Fibroblast of peridontal ligament (primary cell): ENCODE measurements around the gene E2F2.
"Not testable (repeated sequence)": the region's sequence is repeated elsewhere in the genome, so short reads cannot be mapped to it uniquely, and the experiment has no call there.

Experiments used
- DNase-seq: peaks from one replicate; pipeline ENCODE4 v3.0.0-alpha.2; 2010; ENCODE audit errors: extremely low read depth

Gene E2F2

DNA sequence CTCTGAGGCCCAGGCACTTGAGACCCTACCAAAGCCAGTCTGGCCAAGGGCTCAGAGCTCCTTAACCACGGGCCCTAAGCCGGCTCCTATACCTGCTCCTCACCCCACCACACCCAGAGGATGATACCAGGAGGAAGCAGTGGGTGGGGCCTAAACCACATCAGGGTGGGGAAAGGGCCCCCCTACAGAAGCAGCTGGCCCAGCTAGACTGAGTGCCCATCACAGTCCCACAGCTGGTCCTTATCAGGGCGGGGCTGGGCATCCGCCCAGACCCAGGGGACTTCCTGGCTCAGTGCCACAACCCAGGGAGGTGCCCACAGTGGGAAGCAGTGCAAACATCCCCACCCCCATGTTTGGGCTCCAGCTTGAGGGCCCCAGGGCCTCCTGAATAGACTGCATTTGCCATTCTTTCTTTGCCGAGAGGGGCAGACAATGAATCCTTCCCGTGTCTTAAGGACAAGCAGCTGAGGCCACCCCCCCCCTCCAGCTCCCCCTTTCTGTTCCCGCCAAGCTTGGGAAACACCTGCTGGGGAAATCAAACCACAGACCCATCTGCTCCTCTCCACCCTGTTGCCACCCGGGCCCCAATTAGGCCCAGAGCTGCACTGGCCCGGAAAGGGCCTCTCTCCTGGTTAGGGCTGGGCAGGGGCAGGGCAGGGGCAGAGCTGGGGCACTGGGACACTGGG, 6.2 kb downstream of the E2F2 start:
- DNase-seq: no peak

DNA sequence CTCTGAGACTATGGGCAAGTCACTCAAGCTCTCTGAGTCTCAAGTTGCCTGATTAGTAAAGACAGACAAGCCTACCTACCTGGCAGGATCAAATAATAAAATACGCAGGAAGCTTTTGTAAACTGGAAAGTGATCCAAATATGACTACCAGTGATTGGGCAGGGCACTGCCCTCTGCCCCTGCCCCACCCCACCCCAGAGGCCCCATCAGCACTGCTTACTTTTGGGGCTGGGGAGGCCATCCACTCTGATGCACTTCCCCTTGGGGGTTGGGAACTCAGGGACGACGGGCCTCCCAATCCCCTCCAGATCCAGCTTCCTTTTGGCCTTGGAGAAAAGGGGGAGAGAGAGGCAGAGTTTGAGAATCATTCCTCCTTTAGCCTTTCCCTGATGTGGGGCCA, 6.9 kb downstream of the E2F2 start:
- DNase-seq: no peak

DNA sequence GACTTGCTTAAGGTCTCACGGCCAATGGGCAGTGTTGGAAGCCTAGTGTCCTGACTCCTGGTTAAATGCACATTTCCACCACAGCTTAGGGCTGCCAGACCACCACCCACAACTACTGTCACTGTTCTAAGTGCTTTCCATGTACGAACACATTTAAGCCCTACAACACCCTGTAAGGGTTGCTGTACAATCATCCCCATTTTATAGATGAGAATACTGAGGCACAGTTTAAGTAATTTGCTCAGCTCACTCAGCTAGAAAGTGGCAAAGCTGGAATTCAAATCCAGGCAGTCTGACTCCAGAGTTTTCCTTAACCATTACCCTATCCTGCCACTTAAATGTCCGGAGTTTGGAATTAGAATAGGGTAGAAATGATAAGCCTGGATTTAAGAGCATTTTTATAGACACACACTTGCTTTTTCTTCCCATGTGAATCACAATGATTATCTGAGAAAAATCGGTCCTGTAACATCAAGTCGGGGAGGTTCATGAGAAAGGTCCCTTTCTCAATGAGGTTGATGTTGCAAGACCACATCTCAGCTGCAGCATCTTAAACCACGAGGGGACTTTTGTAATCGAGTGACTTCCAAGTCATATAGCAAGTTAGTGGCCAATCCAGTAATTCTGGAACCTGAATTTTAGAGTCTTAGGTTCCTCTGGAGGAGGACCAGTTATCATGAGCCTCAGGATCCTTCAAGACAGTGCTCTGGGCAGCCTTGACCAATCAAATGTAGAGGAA, 8.6 kb downstream of the E2F2 start:
- DNase-seq: no peak

DNA sequence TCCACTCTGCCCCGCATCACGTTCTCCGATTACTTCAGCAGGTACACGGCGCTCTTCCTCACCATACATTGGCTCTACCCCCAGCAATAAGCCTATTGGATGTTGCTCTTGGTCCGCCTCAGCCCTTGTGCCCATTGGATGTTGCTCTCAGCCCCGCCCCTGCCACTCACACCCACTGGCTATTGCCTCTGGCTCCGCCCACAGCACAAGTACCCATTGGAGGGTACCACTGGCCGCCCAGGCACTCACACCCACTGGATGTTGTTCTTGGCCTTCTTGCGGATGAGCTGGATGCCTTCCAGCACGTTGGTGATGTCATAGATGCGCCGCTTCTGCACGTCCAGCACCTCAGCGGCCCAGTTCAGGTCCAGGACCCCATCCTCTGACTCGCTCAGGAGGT, 9.4 kb downstream of the E2F2 start:
- no peak for DNase-seq

DNA sequence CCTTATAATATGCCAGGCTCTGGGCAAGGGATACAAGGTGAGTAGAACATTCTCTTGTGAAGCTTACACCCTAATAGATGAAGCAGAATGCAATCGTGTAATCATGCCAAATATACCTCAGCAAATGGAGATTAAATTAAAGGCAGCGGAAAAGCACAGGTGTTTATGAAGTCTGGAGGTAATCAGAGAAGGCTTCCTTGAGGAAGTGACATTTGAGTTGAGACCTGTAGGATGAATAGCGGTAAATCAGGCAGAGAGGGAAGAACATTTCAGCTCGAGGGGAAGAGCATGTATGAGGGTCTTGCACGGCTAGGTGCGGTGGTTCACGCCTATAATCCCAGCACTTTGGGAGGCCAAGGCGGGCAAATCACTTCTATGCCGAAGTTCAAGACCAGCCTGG, 13.5 kb downstream of the E2F2 start:
- DNase-seq: no peak

DNA sequence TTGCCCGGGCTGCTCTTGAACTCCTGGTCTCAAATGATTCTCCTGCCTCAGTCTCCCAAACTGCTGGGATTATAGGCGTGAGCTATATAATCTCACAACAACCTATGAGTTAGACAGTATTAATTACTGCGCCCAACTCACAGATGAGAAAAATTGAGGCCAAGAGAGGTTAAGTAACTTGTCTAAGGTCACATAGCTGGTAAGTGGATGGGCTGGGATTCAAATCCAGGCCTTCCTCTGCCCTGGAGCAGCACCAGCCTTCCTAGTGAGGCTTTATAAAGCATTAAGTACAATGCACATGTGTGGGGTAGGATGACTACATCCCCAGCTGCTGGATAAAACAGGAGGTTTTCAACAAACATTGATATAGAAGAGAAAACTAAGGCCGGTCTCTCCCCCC, 15.1 kb downstream of the E2F2 start:
- DNase-seq: no peak

DNA sequence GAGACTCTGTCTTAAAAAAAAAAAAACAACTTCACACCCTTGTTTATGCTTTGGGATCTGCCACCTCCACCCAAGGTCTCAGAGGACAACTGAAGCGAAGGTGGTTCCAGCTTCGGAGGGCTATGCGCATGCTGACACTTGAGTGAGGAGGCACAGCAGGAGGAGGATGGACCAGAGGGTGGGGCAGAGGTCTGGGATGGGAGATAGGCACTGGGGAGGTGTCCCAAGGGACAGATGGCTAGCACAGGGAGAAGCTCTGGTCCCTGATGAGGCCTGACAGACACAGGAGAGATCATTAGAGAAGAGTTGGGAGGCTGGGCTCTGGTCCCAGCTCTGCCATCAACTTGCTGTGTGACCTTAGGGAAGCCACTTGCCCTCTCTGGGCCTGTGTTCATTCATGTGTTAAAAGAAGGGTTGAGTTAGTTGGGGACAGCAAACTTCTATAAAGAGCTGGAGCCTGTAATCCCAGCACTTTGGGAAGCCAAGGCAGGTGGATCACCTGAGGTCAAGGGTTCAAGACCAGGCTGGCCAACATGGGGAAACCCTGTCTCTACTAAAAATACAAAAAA, 16.8 kb downstream of the E2F2 start:
- no peak for DNase-seq

DNA sequence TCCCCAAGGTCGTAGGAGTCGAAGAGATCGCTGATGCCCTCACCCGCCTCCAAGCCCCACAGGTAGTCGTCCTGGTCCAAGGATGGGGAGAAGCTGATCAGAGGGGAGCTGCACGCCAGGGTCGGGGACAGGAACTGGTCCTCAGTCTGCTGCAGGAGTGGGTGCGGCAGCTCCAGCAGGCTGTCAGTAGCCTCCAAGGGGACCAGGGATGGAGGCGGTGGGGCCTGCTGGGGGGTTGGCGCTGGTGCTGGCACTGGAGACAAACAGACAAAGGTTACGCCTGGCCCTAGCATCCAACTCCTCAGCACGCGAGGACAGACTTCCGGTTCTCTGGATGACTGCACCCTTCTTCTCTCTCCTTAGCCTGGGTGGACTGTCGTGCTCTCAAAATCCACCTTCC, 21.1 kb downstream of the E2F2 start:
- DNase-seq: no peak

DNA sequence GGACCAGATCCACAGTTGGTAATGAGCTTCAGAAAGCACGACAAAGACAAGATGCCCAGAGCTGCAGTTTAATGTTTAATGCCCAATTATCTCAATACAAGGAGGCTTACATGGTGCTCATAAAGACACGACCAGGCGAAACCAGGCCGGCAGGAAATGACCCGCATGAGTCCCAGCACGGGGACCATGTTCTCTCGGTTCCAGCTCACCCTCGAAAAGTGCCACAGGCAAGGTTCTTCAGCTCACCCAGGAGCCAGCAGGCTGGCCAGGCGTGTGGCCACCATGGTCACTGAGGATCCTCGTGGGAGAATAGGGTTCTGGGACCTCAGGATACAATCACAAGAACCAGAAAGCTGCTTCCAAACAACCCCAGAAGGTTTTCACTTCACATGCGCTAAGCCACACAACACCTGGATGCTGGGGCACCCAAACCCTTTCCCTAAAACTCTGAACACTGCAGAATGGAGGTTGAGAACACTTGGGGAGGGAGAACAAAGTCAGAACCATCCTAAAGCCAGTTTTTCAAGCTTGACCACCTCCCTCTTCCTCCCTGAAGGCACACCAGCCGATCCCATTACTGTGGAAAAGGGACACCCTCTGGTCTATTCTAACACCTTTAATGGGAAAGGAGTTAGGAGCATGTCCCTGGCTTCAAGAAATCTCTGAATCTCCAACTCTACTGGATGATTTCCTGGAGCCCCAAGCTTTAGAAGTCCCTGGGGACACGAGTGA, 24.5 kb downstream of the E2F2 start:
- DNase-seq: no peak

DNA sequence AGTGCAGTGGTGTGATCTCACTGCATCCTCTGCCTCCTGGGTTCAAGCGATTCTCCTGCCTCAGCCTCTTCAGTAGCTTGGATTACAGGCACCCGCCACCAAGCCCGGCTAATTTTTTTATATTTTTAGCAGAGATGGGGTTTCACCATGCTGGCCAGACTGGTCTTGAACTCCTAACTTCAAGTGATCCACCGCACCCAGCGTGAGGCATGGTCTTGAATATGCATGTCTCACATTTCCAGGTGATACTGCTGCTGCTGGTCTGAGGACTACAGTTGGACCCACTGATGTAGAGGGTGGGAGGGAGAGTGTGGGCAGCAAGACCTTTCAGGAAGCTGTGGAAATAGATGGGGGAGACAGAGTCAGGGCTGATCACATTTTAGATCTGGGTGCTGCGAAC, 25.2 kb downstream of the E2F2 start:
- no peak for DNase-seq

DNA sequence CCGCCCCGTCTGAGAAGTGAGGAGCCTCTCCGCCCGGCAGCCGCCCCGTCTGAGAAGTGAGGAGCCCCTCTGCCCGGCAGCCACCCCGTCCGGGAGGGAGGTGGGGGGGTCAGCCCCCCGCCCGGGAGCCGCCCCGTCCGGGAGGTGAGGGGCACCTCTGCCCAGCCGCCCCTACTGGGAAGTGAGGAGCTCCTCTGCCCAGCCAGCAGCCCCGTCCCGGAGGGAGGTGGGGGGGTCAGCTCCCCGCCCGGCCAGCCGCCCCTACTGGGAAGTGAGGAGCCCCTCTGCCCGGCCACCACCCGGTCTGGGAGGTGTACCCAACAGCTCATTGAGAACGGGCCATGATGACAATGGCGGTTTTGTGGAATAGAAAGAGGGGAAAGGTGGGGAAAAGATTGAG, 26.9 kb downstream of the E2F2 start:
- DNase-seq: not testable (repeated sequence)

DNA sequence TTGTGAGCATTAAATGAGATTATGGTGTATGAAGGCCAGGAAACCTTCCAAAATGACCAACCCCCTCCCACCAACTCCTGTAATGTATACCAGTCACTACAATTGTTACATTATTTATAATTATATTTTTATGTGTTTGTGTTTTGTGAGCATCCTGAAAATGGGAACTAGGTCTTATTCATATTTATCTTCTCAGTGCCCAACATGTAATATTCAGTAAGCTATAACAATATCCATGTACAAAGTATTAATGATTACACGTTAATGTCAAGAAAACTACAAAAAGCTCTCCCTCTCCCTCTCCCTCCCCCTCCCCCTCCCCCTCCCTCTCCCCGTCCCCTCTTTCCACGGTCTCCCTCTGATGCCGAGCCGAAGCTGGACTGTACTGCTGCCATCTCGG, 28.1 kb downstream of the E2F2 start:
- no peak for DNase-seq

DNA sequence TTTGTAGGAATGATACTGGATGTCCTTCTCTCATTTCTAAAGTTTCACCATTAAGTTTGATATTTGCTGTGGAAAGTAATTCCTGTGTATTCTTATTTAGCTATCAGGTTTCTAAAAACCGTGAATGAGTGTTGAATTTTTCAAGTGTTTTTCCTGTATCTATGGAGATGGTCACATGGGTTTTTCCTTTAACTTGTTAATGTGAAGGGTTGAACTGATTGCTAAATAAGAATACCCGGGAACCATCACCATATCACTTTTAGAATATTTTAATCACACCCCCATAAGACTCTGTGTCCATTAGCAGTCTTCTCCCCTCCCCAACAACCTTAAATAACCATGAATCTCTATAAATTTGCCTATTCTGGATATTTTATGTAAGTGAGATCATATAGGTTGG, 30.6 kb downstream of the E2F2 start:
- peak; percentile 14 for DNase-seq

DNA sequence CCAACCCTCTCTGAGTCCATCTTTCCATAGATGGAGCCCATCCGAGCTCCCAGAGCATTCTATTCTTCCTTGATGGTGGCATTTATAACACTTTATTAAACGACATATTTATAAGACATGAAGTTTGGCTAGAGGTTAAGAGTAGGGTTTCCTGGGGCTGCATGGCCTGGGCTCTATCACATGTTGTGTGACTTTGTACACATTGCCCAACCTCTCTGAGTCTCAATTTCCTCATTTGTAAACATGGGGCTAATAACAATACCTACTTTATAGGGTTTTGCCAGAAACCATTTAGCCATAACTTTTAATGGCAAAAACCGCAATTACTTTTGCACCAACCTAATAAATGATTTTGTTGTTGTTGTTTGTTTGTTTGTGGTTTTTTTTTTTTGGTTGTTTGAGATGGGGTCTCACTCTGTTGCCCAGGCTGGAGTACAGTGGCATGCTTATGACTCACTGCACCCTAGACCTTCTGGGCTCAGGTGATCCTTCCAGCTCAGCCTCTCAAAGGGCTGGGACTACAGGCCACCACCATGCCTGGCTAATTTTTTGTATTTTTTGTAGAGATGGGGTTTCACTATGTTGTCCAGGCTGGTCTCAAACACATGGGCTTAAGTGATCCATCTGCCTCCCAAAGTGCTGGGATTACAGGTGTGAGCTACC, 33.1 kb downstream of the E2F2 start:
- no peak for DNase-seq

DNA sequence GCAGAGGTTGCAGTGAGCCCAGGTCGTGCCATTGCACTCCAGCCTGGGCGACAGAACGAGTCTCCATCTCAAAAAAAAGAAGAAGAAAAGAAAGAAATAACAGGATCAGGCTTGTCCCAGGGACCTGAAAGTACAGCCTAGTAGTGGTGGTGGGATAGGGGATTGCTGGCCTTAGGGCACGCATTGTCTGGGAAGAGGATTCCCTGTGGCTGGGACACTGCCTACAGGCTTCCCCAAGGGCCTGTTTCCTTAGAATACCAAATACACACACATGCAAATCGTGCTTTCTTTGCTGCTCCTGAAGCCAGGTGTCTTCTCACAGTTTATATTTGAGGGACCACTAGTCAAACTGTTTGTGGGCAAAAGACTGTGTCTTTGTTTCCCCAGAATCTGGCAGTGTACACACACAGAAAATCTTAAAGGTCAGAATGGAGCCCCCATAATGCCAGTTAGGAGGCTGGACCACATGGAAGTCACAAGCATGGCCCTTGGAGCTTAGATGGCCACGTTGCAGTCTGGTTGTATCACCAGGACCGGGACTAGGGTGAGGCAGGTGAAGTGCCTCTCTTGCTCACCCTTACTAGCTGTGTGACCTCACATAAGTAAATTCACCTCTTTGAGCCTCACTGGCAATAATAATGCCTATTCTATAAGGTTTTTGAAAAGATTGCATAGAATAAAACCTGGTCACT, 34.4 kb downstream of the E2F2 start:
- DNase-seq: no peak

DNA sequence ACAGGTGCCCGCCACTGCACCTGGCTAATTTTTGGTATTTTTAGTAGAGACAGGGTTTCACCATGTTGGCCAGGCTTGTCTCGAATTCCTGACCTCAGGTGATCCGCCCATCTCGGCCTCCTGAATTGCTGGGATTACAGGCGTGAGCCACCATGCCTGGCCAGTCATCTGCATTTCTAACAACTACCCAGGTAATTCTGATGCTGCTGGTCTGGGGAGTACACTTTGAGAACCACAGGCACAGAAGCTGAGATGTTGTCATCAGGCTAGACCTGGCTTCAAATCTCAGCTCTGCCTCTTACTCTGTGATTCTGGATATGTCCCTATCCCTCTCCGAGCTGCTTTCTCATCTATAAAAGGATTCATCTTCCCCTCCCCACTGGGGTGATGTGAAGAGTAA, 36.2 kb downstream of the E2F2 start:
- DNase-seq: not testable (repeated sequence)

DNA sequence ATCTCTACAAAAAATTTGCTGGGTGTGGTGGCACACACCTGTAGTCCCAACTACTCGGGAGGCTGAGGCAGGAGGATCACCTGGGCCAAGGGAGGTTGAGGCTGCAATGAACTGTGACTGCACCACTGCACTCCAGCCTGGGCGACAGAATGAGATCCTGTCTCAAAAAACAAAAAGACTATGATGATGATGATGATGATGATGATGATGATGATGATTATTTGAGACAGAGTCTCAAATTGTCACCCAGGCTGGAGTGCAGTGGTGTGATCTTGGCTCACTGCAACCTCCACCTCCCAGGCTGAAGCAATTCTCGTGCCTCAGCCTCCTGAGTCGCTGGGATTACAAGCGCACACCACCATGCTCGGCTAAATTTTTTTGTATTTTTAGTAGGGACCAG, 38.3 kb downstream of the E2F2 start:
- not testable (repeated sequence) for DNase-seq

DNA sequence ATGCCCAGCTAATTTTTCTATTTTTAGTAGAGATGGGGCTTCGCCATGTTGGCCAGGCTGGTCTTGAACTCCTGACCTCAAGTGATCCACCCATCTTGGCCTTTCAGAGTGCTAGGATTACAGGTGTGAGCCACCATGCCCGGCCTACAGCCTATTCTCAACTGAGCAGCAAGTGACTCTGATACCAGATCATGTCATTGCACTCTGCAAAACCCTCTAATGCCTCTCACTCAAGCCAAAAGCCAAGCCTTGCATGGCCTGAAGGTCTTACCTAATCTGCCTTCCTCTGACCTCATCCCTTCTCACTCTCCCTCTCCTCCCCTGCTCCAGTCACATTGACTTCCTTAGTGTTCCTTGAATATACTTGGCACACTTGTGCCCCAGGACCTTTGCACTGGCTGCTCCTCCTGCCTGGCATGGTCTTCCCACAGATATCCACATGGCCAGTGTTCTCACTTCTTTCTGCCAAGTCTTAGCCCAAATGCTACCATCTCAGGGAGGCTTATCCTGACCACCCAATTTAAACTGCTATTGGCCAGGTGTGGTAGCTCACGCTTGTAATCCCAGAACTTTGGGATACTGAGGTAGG, 38.8 kb downstream of the E2F2 start:
- no peak for DNase-seq

DNA sequence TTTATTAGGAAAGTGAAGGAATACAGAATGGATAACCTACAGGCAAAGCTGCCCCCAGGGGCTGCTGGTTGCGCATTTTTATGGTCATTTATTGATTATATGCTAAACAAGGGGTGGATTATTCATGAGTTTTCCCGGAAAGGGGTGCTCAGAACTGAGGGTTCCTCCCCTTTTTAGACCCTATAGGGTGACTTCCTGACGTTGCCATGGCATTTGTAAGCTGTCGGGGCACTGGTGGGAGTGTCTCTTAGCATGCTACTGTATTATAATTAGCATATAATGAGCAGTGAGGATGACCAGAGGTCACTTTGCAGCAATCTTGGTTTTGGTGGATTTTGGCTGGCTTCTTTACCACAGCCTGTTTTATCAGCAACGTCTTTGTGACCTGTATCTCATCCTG, 41.2 kb downstream of the E2F2 start:
- DNase-seq: no peak

DNA sequence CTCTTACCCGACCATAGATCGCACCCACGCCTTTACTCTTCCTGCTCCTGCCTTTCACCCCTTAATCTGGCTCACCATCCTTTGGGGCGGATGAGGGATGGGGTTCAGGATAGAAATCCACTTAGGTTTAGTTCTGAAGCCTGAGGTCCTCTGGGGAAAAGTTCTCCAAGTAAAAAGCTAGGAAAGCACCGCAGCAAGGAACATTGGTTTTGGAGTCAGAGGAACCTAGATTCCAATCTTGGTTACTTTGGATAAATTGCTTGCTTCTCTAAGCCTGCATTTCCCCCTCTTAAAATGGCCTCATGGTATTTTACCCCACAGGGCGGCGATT, 46.1 kb downstream of the E2F2 start:
- DNase-seq: no peak

DNA sequence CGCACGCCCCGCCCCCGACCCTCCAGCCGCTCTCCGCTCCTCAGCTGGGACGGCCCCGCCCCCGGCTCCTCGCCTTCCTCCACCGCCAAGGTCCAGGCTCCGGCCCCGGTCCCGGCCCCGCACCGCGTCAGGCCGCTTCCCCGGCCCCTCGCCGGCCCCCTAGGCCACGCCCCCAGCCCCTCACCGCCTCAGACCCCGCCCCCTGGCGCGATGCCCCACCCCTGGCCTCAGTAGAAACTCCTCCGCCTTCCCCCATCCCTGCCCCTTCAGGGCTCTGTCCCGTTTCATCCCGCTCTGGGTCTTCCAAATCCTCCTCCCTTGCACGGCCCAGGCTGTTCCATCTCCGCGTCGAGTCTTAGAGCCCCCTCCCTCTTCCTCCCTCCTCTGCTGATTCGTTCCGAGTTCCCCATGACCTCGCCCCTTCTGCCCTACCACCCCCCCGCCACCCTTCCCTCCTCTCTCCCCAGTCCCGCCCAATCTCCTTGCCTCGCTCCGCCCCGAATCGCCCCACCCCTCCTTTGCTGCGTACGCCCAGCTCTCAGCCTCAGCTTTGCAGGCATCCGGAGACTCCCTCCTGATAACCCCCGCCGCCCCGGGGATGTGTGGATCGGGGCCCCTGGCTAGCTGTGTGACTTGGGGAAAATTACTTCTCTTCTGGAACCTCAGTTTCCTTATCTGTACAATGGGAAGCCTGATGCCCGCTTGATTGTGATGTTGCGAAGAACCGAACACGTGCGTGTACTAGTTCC, 46.6 kb downstream of the E2F2 start:
- DNase-seq: peak; percentile 91
